GM12864 (cell line): ENCODE measurements around the gene SGCA.

Experiments
- DNase-seq: peaks from one replicate; pipeline ENCODE4 v3.0.0-alpha.2; 2011; ENCODE audit warnings: low read depth
- H3K4me3 ChIP-seq: 2 replicates; pipeline ENCODE4 v1.5.1; 2011; ENCODE audit warnings: mild to moderate bottlenecking, low read depth, low read length, control low read depth
- CTCF ChIP-seq: IDR thresholded peaks from 2 replicates; pipeline ENCODE4 v1.5.1; 2011; ENCODE audit warnings: low read depth, mild to moderate bottlenecking, moderate library complexity, low read length, control low read depth, inconsistent platforms; ENCODE audit errors: missing control alignments

SGCA gene

GRCh38 chr17:50185631-50186471, 20.0 kb downstream of the SGCA start:
- TF ChIP-seq CTCF: no peak
- DNase-seq: no peak

GRCh38 chr17:50186661-50187393, 21.0 kb downstream of the SGCA start:
- no peak for DNase-seq
- H3K4me3 ChIP-seq: no peak overlapping the region
- no peak for TF ChIP-seq CTCF

More at GRCh38 chr17:50185631-50186471, 20.0 kb downstream of the SGCA start:
- no peak overlapping the region for H3K4me3 ChIP-seq

GRCh38 chr17:50187394-50187725, 21.6 kb downstream of the SGCA start:
- no peak for DNase-seq
- no peak overlapping the region for H3K4me3 ChIP-seq
- no peak for TF ChIP-seq CTCF

- DNase-seq: no peak
- no peak for TF ChIP-seq CTCF
- H3K4me3 ChIP-seq: no peak overlapping the region
These were observed 22.1 kb downstream of the SGCA start for GRCh38 chr17:50187751-50188530.

GRCh38 chr17:50188531-50188920, 22.7 kb downstream of the SGCA start:
- TF ChIP-seq CTCF: no peak
- no peak overlapping the region for H3K4me3 ChIP-seq
- DNase-seq: no peak

GRCh38 chr17:50188921-50189549, 23.2 kb downstream of the SGCA start:
- H3K4me3 ChIP-seq: no peak overlapping the region
- no peak for TF ChIP-seq CTCF
- no peak for DNase-seq
